SK-N-MC (cell line): ENCODE data around the gene CPVL.

Experiments used
- EZH2 ChIP-seq: fragments of 200-600 bp; sonication (generic); IDR thresholded peaks from one replicate; pipeline ENCODE4 v1.6.1; 2017; ENCODE audit warnings: antibody characterized with exemption
- POLR2AphosphoS5 ChIP-seq: IDR thresholded peaks from 2 replicates; pipeline ENCODE4 v1.6.1; 2012; ENCODE audit warnings: mild to moderate bottlenecking, low read depth, low read length, borderline replicate concordance

GRCh38 chr7:29078311-29079260, 67.8 kb downstream of the CPVL start:
- TF ChIP-seq POLR2AphosphoS5 (no peak), EZH2 (no peak)
